Activated effector memory CD4-positive, alpha-beta T cell treated with Interleukin-2 at 50 U/mL for 16 hours (primary cell): ENCODE data around the gene CAMTA1.

ENCODE experiments used
- DNase-seq: peaks from one replicate; pipeline ENCODE4 v3.0.0-alpha.2; 2020

CAMTA1 gene

DNA sequence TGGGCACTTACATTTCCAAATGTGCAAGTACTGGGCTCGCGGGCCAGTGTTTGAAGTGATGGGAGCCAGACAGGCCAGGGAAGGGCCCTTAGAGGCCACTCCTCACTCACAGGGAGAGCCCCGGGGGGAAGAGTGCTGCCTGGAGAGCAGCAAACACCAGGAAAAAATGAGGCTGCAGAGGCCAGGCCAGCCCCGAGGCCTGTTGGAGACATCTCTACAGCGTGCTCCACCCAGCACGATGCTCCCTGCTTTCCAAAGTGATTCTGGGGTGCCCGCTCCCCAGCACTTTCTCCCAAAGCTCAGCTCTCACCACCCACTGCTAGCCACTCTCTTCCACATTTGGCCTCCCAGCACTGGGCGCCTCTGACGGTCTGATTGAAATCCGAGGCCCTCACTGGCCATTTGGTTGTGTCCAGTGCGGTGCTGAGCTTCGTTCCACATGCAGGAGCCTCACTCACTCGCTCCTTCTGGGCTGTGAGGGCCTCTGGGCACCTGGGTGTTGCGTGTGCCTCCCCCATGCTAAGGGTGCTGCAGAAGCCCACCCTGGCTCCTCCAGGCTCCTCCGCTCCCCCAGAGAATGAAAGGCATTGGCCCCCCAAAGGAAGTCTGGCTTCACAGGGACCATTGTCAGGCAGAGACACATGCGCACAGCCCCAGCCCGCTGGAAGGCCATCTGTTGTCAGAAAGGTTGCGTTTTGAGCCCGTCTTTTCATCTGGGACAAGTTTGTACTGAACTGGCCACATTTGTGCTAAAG lies 600.4 kb downstream of the CAMTA1 start:
- DNase-seq = no peak

DNA sequence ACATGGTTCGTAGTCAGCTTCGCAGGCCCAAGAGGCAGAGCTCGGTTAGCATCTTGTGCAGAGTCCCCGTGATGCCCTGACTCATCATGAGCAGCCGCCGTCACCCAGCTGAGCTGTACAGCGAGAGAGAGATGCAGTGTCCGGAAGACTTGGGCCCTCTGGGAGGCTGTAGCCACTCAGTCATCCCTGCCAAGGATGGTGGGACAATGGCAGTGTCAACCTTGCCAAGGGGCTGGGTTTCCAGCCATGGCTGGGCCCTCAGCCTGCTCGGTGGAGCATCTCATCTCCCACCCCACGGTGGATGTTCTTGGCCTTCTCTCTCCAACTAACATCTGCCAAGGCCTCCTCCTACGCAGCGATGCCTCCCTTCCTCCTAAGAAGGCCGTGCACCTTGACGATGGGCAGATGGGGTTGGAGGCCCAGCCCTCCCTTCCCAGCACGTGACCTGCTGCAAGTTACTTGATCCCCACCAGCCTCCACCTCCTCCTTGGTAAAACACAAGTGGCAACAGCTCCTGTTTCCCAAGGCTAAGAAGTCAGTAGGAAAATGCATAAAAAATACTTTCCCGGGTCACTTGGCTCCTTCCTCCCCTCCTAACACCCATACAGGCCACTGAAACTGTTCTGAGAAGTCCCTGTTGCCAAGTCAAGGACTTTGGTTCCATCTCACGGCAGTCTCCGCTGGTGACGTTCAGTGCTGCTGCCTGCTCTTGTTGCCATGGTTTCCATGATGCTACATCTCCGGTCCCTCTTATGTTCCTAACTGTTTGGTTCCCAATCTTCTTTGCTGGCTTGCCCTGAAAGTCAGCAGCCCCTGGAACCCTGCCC lies 601.2 kb downstream of the CAMTA1 start:
- no peak for DNase-seq

DNA sequence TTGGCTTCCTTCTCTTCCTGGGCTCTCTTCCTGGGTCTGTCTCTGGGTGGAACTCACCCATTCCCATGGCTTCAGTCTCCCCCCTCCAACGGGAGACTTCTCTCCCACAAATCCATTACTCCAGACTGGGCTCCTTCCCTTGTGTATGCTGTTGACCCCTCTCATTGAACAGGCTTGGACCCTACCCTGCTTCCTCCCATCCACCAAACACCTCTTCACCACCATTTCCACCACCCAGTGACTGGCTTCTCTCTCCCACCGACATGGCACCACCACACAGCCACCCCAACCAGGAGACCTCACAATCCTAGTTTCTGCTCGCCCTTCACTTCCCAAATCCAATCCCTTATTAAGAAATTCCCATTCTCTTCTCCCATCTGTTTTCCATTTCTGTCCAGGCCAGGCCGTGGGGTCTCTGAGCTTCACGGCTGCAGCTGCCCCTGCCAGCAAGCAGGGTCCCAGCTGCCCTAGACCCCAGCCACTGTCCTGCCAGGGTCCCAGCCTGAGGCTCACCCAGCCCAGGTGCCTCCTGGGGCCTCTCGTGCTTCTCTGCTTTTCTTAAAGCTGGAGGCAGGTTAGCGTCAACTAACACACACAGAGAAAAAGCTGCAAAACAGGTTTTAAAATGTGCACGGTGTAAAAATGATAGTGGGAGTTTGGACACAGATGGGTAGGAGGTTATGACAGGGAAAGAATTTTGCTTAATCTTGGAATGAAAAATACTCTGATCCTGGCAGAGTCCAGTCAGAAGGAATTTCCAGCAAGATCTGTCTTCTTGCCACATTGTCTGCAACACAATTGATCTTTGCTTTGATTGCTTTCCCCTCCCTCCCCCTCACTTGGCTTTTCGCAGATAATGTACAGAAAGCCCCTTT lies 602.0 kb downstream of the CAMTA1 start:
- DNase-seq = no peak

DNA sequence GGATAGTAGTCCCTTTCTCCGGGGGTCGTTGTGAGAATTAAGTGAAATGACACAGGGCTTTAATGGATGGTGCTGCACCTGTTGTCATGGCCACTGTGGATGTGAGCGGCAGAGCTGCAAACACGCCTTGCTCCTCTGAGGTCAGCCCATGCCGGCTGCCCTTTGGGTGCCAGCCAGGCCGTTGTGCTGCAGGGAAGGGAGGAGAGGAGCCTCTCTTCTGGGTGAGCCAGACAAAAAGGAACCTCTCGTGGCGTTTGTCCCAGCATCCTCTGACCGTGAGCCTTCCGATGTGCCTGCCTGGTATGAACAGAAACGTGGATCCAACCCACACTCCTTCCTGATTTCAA lies 602.9 kb downstream of the CAMTA1 start:
- no peak for DNase-seq

DNA sequence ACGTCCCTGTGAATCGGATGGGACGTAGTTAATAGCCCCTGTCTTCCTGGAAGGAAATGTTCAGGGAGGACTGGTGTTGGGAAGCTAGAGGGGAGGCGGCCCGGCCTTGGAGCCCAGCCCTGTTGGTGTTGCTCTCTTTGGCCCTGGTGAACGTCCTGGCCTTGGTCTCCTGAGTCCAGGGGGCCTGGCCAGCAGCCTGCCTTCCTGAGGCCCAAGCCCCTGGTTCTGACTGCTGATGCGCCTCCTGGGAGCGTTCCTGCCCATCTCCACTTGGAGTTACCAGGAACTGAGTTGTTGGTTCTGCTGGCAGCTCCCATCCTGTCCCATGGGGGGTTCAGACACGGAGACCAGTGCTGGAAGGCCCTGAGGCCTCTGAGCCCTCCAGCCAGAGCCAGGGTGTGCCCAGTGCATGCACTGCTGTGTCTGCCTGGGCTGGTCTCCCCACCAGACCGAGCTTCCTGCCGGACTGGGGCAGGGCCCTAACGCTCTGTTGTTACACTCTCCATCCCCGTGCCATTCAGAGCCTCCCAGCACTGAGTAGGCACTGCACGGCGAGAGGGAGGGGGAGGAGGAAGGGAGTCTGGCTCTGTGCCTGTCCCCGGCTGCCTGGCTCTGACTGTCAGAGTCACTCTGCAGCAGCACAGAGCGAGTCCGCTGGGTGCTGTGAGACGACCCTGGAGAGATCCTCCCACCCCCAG lies 603.4 kb downstream of the CAMTA1 start:
- no peak for DNase-seq

DNA sequence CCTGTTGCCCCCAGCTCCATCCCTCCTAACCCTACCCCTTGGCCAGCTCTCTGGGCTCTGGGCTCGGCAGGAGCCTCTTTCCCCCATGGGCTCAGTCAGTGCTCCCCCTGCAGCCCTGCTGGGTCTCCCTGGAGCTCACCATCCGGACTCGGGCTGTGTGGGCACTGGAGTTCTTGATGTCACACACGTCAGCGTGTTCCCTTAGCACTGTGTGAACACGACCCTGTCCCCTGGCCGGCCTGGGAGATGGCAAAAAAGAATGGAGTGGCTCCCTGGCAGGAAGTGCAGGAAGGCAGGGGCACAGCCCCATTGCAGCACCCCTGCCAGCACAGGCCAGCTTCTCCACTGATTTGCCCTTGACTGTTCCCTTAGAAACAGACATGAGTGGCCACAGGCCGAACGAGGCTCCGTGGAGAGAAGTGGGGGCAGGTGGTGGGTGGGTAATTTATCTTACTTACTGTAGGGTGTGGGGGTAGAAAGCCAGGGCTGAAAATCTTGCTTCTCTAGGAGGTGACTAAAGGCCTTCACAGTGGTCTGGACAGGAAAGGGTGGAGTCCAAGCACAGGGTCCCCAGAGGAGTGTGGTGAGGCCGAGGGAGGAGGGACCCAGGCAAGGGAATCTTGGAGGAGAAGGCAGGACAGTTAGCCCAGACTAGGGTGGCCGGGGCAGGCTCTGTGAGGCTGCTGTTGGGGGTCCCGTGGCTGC lies 604.1 kb downstream of the CAMTA1 start:
- DNase-seq = no peak

DNA sequence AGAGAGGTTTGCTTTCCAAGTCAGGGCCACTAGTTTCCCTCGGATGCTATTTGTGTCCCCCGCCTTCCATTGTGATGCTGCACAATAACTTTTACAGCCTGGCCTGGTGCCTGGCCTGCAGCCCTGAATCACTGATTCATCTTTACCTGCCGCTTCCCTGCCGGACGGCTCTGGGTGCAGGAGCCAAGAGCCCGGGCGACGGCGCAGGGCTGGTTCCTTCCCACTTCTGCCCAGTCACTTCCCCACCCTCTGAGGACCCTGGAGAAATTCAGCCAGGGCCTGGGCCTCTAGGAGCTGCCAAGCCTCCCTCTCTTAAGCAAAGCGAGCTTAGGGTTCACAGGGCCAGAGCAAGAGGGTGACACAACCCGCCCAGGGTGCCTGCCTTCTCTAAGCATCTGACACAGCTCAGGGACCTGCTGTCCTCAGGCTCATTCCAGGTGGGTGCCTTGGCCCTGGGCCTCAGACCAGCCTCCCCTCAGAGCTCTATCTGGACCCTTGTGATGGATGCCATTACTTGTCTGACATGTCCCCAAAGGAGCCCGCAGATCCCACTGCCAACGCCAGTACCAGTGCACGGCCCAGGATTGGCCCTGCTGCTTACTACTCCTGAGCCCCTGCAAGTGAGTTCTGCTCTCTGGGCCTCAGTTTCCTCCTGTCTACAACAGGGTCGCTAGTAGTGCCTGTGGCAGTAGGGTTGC lies 604.8 kb downstream of the CAMTA1 start:
- DNase-seq = no peak

DNA sequence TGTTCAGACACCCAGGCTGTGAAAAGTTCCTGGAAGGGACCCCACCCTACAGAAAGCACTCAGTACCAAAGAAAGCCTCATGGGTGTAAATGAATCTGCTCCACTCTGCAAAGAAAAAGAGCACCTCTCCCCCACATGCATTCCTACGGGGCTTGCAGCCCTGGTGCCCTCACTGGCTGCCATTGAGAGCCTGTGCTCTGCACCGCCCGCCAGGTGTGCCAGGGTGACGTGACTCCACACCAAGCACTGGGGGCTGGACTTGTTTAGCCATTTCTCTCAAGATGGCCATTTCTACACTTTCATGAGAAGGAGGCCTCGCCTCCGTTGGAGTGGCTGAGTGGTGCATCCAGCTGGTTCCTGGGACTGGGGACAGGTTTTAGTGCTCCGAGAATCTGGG lies 605.3 kb downstream of the CAMTA1 start:
- no peak for DNase-seq

DNA sequence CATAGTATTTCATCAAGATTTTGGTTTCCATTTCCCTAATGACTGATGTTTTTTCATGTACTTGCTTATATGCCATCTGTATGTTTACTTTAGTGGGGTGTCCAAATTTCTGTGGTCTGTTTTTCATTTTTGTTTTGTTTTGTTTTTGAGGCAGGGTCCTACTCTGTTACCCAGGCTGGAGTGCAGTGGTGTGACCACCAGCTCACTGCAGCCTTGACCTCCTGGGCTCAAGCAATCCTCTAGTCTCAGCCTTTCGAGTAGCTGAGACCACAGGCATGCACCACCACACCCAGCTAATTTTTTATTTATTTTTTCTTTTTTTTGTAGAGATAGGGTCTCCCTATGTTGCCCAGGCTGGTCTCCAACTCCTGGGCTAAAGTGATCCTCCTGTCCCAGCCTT lies 607.9 kb downstream of the CAMTA1 start:
- DNase-seq = no peak

DNA sequence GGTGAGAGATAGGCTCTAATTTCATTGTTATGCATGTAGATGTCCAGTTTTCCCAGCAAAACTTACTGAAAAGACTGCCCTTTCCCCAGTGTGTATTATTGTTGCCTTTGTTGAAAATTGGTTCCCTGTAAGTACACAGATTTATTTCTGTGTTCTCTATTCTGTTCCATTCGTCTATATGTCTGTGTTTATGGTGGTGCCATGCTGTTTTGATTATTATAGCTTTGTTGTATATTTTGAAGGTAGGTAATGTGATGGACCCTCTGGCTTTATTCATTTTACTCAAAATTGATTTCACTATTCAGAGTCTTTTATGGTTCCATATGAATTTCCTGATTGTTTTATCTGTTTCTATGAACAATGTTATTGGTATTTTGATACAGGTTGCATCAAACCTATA lies 610.0 kb downstream of the CAMTA1 start:
- no peak for DNase-seq

DNA sequence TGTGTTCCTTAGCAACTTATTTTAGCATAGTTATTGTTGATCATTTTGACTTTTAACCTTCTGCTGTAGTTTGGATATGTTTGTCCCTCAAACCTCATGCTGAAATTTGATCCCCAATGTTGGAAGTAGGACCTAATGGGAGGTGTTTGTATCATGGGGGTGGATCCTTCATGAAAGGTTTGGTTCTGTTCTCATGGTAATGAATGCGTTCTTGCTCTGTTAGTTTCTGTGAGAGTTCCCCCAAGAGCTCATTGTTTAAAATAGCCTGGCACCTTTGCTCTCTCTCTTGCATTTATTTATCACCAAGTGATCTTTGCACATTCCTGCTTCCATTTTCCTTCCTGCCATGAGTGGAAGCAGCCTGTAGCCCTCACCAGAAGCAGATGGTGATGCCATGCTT lies 613.7 kb downstream of the CAMTA1 start:
- DNase-seq = no peak

DNA sequence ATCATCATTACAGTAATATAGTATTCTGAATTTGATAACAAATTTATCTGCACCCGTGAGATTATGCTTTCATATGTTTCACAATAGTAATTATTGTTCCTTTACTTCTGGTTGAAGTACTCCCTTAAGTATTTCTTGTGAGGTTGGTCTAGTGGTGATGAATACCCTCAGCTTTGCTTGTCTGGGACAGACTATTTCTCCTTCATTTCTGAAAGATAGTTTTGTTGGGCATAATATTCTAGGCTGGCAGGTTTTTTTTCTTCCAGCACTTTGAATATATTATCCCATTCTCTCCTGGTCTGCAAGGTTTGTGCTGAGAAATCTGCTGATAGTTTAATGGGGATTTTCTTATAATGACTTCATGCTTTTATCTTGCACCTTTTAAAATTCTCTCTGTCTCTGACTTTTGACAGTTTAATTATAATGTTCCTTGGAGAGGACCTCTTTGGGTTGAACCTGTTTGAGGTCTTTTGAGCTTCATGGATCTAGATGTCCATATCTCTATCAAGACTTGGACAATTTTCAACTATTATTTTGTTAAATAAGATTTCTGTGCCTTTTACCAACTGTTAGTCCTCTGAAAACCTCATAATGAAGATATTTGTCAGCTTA lies 614.4 kb downstream of the CAMTA1 start:
- DNase-seq = no peak

DNA sequence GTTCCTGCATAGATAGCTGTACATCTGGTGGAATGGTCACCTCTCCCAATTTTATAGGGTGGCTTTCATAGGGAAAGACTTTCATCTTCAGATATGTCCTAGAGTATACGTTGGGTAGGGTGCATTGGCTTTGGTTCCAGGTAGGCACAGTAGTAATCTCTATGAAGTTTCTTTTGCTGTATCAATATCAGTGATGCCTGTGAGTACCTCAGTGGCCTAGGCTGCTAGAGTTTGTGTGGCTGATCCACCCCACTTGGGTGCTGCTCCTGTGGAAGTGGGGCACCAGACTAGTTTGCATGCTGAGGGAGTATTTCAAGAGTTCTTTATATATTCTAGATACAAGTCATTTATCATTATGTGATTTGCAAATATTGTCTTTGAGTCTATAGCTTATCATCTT lies 615.3 kb downstream of the CAMTA1 start:
- no peak for DNase-seq

DNA sequence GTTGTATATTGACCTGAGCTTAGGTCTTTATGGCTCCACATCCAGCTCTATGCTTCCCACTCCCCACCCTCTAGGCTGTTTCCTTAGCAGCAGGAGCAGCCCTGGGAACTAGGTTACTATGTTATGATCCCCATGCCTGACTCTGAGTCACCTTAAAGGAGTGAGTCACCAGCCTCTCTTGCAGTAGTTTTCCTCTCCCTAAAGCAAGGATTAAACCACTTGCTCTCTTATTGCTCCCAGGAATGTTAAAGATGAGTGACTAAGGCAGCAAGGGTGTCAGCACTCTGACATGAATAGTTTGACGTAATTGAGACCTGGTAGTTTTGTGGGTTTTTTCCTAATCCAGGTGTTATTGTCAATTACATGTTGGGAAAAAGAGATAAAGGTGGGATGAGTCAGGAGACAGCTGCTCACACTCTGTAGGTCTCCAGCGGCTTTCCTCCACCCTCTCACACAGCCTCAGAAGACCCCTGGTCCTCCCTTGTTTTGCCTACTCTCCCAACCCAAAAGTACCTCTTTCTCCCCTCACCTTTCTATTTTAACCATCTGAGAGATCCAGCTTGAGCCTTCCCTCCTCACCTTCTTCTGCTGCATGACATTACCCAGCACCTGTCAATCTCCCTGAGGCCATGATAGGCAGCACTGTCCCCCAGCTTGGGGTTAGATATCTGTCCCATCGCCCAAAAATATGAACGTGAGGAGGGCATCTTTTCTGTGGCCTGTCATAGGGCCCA lies 616.7 kb downstream of the CAMTA1 start:
- DNase-seq = no peak

DNA sequence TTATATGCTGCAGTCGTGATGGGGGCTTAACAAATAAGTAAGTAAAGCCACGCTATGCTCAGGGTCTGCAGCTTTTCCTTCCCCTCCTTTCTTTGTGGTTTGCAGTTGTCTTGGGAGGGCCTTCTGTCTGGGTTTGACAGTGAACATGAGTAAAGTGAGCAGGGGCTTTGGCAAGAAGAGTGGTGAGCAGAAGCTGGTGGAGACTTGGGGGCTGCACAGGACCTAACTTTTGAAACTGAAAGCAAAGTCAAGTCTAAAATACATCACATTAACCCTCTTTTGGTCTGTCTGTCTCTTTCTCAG lies 617.2 kb downstream of the CAMTA1 start:
- no peak for DNase-seq

DNA sequence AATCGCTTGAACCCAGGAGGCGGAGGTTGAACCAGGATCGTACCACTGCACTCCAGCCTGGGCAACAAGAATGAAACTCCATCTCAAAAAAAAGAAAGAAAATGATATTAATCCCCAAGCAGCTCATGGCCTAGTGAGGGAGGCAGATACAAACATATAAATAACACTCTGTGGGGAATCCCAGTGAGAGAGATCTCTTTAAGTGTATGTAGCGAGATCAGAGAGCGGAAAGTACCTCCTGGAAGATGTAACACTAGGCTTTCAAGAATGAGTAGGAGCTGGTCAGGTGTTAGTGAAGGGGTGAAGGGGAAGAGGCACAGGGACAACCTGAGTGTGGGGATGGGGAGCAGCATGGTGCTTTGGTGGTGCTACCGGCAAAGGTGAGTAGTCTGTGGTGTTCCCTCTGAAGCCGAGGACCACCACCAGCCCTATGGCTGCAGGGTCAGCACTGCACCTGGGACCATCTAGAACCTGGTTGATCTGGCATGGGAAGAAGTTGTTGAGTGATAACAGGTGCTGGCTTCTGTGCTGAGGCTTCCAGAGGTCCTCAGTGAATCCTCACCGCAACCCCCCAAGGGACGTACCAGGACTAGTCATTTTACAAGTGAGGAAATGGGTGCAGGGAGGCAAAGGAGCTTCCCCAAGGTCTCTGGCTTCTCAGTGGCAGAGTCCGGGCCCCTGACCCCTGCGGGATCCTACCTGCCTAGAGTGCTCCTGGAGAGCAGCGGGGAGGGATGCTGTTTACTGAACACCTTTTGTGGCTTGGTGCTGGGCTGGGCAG lies 618.2 kb downstream of the CAMTA1 start:
- no peak for DNase-seq

DNA sequence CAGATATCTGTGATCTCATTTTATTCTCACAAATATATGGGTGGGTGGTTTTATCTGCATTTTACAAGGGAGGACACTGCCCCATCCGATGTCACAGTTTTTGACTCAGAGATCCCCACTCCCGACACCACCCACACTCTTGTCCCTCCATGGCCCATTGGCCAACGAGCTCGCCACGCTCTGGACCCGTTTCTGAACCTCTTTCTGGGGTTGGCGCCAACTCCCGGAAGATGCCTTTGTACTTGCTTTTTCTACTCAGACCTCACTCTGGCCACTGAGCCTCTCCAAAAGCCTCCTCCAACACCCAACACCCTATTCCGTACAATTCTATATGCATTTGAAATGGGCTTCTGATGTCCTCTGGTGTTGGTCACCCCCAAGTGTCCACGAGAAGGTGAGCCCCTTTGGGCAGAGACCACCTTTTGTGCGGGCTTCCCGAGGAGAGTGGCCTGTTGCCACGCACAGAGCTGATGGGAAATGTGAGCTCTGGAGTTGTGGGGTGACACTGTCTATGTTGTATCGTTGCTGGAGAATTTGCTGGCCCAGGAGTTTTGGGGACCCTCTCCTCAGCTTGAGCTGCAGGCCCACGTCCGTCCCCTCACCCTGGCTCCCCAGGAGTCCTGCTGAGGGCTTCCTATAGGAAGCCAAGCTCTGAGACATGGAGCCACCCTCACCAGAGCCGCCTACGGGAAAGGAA lies 618.9 kb downstream of the CAMTA1 start:
- no peak for DNase-seq

DNA sequence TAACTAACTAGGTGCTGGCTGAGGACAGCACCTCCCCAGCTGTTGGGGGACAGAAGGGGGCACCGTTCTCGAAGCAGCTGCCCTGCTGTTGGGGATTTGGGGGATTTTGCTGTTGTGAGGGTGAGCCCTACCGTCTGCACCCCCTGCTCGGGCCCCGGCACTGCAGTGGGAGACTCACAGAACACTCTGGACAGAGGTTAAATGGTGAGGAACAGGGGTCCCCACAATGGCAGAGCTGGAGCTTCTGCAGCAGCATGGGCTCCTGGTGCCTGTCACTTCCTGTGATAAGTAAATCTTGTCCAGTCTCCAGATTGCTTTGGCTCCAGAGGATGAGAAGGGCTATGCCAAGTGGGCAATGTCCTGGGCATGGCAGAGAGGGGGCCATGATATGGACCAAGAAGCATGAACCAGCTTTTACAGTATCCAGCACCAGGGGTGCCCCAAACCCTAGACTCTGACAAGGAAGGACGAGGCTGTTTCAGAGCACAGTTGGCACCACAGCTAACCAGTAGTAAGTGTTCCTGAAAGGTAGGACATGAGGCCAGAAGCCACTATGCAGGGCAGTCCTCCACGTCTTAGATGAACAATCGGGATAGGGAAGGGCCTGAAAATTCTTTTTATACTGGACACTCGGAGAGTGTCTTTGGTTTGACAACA lies 620.7 kb downstream of the CAMTA1 start:
- no peak for DNase-seq
